Prostate gland (tissue), 2 donors: ENCODE data around the gene UBAC1.

Source experiments
- CTCF ChIP-seq, 4 experiments: fragments of 200-600 bp in 2 of 4; fragments of 450-650 bp in 2 of 4; sonication (generic) in 2 of 4; IDR thresholded peaks; 1 replicate in 3 of 4; 2 replicates in 1 of 4; pipeline ENCODE4 v1.5.1; 2016 to 2019; ENCODE audit warnings: antibody characterized with exemption in 4 of 4, mild to moderate bottlenecking in 2 of 4, moderate library complexity in 2 of 4
- POLR2A ChIP-seq: fragments of 450-650 bp; IDR thresholded peaks from one replicate; pipeline ENCODE4 v1.6.1; 2016; ENCODE audit warnings: antibody characterized with exemption, mild to moderate bottlenecking

DNA sequence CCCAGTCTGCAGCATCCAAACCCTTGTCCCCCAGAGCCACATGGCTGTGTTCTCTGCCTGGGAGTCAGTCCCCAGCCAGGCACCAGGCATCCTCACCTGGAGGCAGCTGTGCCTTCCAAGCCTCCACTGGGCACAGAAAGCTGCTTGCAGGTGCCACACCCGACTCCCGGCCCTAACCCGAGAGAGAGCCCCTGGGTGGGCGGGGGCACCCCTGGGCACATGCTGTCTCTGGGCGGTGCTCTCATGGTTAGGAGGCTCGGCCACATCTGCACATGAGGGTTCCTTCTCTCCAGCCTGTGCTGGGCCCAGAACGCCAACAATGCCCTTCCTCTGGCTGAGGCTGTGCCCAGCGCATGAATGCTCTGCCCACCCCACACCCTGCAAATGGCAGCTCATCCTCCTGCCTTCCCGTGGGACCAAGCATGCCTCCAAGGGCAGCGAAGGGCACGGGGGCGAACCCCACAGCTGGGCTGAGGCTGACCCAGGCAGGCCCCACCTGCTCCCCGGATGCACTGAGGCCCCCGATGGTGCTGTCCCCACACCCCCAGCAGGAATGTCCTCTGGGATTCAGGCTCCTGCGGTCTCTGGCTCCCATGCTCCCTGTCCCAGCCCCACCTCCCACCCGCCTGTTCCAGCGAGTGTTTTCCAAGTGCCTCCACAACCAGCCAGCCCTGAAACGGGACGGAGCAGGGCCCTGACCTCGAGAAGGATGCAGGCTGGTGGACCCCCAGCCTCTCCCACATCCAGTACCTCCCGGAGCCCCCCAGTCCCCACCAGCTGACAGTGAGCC is 31.3 kb downstream of the UBAC1 start:
- no peak for TF ChIP-seq CTCF (IDR thresholded peaks at IDR 0.05)
- TF ChIP-seq POLR2A: no peak
